Inflammatory macrophage treated with lipopolysaccharide for 1 hour (primary cell): ENCODE measurements around the gene FGF12.
"Not testable (repeated sequence)": the region's sequence is repeated elsewhere in the genome, so short reads cannot be mapped to it uniquely, and the experiment has no call there.

Source experiments
- DNase-seq, 2 donors: peaks; one replicate each; pipeline ENCODE4 v3.0.0-alpha.2; 2020 to 2022

Gene FGF12

DNA sequence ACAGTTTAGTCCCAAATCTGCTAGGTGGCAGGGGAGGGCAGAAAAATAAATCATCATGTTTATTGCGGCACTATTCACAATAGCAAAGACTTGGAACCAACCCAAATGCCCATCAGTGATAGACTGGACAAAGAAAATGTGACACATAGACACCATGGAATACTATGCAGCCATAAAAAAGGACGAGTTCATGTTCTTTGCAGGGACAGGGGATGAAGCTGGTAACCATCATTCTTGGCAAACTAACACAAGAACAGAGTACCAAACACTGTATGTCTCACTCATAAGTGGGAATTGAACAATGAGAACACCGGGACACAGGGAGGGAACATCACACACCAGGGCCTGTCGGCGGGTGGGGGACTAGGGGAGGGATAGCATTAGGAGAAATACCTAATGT, 150.6 kb downstream of the FGF12 start:
- DNase-seq: not testable (repeated sequence)

DNA sequence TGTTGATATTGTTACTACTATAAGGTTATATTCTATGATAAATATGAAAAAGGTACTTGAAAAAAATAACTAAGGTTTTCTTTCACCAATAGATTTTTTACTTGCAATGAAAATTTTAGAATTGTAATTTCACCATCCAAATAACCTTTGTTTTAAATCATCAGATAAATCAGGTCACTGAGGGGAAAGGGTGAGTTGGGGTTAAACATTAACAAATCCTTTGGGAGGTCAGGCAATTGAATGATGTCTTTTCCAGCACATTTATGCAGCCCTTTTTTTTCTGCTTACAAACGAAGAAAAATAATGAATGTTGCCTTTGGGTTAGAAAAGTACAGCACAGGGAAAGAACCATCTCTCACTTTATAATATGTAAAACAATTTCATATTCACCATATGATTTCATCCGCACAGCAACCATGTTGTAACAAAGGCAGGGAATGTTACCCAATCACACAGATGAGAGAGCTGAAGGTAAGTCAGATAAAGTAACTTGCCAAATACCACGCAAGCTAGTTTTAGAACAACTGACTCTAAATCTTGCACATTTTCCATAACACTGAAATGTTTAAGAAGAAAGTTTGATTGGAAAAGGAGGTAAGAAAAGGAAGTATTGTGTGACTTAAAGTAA, 151.3 kb downstream of the FGF12 start:
- no peak for DNase-seq

- DNase-seq: no peak
Observed at GRCh38 chr3:192573240-192573639, 154.1 kb downstream of the FGF12 start.

DNA sequence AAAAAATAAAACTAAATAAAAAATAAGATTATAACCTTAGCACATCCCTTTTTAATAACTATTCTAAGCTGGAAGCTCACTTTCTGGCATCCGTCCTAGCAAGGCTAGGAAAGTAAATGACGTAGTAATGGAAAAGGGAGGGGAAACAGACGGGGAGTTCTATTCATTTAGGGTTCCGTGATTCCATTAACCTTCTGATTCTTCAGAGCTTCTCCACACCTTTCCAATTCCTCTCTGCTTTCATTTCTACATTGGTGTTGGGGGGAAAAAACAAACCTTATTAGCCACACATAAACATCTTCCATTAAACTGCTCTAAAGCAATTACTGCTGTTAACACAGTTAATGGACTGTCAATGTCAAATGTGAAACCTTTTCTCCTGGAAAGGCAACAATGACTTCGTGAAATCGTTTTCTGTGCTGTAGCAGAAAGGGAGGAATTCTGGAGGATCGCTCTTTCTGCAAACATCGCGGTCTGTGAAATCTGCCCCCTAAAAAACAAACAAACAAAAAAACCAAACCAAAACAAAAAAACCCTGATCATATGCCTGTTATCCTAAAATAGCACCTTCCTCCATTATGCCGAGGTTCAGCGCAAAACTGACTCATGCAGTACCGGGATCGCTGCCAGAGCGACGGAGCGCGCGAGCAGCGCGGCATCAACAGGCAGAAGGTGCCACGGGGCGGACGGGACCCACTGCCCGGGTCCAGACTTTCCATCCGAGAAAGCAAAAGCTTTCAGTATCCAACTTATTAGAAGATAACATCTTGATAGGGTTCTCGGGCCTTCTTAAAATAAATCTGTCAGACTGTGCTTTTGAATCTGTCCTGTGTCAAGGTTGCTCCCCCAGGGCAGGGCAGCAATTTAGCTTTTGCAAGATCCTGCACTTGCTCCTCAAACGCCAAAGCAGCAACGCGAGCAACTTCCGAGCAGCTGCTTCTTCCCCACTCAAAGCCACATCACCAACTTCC, 156.2 kb downstream of the FGF12 start:
- DNase-seq: no peak

DNA sequence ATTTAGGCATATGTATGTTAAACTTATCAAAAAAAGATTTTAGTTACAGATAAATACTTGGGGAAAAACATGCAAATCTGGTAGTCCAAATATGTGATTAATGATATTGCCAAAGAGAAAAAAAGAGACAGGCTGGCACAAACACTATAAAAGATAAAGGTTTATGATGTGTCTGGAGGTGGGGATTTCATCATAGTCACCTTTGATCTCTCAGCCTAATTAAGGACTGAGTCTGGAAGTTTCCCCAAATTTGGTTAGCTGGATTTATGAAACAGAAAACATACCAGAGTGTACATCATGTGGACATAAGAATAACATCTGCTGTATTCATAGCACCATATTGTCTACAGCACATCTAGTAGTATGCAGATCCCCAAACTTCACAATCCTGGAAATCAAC, 157.0 kb downstream of the FGF12 start:
- DNase-seq: no peak

DNA sequence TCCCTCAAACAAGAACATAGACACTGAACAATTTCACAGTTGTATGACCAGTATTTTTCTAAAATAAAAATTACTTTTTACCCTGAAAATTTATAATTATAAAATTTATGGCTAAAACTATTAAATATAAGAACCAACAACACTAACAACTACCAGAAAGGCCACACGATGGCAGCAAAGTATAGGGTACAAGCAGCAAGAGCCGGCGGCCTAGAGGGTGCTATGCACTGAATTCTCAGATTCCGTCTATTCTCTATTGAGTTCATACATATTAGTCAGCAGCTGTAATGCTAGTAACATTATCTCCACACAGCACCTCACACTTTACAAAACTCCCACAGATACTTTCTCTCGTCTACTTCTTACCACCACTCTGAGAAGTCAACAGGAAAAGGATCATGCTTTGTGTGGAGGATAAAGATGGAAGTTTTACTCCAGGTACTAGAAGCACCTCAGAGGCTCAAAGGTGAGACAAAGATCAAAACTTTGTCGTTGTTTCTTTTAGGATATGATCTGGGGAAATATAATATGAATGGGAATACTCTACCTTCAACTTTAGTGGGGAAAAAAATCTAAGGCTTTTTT, 160.5 kb downstream of the FGF12 start:
- peak; percentile 36 to 57 for DNase-seq

- no peak for DNase-seq
Observed at GRCh38 chr3:192564611-192565010, 162.7 kb downstream of the FGF12 start.

GRCh38 chr3:192563417-192563816, 163.9 kb downstream of the FGF12 start:
- DNase-seq: no peak

- no peak for DNase-seq
Observed at GRCh38 chr3:192553707-192554106, 173.6 kb downstream of the FGF12 start.

DNA sequence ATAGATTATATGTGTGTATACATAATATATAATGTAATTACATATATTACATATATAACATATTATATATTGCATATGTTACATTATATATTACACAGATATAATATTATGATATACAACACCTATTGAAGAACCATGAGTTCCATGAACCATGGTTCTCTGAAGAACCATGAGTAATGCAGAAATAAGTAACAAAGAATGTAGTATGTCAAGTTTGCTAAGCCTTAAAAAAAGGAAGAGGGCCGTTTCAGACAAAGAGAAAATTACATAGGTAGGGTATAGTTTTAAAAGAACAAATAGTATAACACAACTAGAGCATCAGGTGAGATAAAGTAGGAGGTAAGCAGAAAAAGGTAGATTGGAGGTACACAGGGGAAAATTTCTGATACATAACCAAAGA, 177.0 kb downstream of the FGF12 start:
- no peak for DNase-seq

GRCh38 chr3:192545333-192545732, 182.0 kb downstream of the FGF12 start:
- no peak for DNase-seq

DNA sequence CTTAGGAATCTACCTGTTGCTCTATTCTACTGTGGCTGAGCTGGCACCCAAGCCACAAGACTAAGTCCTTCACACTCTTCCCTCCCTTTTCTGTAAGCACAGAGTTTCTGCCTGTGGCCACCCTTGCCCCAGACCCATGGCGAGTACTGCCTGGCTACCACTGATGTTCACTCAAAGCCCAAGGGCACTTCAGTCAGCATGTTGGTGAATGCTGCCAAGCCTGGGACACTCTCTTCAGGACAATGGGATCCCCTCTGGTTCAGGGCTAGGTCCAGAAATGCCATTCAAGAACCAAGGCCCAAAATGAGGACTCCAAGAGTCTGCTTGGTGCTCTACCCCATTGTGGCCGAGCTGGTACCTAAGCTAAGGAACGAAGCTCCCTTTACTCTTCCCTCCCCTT, 184.2 kb downstream of the FGF12 start:
- DNase-seq: no peak

DNA sequence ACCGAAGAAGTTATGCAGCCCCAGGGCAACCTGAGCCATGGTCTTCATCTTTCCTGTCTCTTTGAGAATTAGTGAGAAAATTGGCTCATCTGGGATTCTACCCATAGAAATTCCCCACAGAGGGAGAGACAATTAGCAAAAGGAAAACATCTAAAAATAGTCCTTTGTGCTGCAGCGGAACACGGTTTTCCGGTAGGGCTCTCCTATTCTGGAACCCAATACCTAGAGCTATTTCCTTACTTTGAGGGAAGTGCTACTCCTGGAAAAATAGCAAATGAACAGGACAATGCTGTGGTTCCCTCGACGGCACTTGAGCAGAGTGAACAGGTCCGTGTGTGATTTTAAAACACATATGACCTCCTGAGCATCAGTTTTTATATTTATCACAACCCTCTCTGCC, 210.5 kb downstream of the FGF12 start:
- no peak for DNase-seq

GRCh38 chr3:192515664-192516045, 211.7 kb downstream of the FGF12 start:
- no peak for DNase-seq

DNA sequence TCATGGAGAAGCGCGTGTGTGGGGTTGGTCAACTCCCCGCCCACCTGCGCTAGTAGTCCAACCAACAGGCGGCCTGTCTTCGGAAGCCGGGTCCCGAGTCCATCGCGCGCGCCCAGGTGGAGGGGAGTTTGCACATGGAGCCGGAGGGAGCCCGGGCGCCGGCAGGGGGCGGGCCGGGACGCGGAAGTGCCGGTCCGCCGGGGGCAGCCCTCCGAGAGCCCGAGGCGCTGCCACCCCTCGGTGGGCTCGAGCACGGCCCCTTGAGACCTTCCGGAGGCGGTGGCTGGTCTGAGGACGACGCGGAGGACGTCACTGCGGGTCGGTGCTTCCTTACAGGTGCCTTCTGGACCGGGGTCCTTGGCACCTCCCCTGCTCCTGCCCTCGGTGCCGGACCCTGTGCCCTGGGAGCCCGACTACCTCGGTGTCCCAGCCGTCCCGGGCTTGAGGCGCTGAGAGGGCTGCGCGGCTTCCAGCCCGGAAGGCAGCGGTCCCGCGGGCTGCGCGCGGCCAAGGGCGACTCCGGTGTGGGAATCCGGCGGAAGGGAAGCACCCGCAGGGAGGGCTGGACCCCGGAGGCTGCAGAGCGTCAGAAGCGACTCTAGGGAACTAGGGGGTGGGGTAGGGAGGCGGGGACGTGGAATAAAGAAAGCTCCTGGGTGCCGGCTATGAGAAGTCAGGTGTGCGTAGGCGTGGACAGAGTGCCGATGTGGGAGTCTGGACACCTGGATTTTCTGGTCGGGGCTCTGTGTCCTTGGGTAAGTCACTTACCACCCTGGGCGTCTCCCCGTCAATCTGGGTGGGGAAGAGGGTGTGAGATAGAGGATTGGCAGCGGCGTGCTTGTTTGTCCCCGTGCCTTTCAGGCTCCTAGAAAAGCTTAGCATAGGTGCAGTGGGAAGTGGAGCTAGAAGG, 212.3 kb downstream of the FGF12 start:
- no peak for DNase-seq

- DNase-seq: no peak
Observed at GRCh38 chr3:192514081-192514753, 213.1 kb downstream of the FGF12 start.

DNA sequence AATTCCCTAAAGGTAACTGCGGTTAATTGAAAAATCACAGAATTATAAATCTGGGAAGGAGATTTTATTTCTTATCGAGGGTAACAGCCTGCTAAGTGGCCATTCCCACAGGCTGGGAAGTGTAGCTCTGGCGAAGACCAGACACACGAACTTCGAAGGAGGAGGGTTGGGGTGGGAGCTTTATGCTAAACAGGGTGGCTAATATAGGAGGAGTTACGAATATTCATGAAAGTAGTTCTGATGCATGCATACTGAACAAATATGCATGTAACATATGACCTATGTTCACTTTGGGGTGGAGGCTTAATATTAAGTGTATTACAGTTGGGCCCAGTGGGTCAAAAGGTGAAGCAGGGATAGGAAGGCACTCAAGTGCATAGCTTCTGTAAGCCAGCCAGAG, 221.6 kb downstream of the FGF12 start:
- DNase-seq: no peak

GRCh38 chr3:192501401-192501800, 225.9 kb downstream of the FGF12 start:
- no peak for DNase-seq

DNA sequence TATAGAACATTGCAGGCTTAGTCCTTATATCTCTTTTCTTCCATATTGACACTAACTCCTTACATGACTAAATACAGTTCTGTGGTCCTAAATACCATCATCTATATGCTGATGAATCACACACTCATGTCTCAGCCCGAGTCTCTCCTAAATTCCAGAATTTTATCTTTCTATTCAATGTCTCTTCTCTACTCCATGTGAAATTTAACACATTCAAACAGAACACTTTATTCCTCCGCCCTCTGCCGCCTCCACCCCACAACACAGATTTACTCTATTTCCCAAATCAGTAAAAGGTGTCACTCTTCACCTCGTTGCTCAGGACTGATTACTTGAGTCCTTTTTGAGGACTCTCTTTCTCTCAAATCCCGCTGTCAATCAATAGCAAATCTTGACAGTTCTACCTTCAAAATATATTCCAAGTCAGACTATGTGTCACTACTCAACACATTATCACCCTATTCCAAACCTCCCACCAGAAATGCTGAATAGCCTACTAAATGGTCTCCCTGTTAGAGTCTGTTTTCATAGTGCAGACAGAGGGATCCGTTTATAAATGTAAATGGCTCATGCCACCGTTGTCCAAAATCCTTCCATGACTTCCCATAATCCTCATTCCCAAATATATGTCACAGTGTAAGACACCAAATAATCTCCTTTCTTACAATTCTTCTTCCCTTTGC, 230.3 kb downstream of the FGF12 start:
- DNase-seq: no peak

DNA sequence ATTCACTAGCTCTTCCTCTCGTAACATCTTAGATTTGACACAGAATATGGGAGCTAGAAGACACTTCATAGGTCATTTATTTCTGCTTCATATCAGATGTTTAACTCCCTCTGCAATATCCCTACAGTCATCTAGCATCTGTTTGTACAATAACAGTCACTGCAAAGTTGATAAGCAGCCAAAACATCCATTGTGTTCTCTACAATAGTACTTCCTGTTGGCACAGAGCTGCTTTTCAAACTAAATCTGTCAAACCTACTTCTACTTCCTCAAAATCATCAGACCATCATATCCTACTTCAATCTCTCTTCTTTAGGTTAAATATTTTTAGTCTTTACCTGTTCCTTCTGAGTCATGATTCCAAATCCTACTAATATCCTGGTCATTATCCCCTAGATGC, 233.2 kb downstream of the FGF12 start:
- no peak for DNase-seq

DNA sequence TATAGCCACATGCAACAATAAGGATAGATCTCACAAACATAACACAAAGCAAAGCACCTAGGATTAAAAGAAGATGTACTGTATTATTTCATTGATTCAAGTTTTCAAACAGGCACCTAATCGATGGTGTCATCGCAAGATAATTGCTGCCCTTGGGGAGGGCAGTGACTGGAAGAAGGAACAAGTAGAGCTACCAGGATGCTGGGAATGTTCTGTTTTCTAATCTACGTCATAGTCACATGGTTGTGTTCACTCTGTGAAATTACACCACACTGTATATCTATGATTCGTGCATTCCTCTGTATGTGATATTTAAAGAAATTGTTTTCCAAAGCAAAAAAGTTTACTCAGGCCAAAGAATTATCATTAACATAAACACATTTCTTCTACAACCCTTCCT, 236.6 kb downstream of the FGF12 start:
- DNase-seq: no peak

GRCh38 chr3:192489579-192489978, 237.8 kb downstream of the FGF12 start:
- no peak for DNase-seq
